ENCODE data around the gene XBP1. TPM values are rescaled to one million over a fixed set of nuclear protein-coding genes. Genes with fewer than 3 reads are reported as not detected.

Gene XBP1
- total and polyA plus RNA-seq, 2 of the 13 experiments (the other 11 are each of a cell fraction or from before 2014, with no cell fraction given) = 416 to 427 TPM

- TF ChIP-seq THAP8 (CRISPR knock-in tag; IDR thresholded peaks at IDR 0.05; ENCODE audit: borderline replicate concordance) = no peak
- TF ChIP-seq RERE (CRISPR knock-in tag; IDR thresholded peaks at IDR 0.05; ENCODE audit: low read depth) = peak; percentile 38; the same call in 1 of the 2 replicates
- TF ChIP-seq PAXIP1 (CRISPR knock-in tag; conservative IDR thresholded peaks at IDR 0.05) = peak; percentile 64
- peak; percentile 72; the same call in 1 of the 2 replicates for TF ChIP-seq ZNF205 (CRISPR knock-in tag; IDR thresholded peaks at IDR 0.05)
- TF ChIP-seq ZSCAN21 (CRISPR knock-in tag; IDR thresholded peaks at IDR 0.05; ENCODE audit: borderline replicate concordance) = no peak
- TF ChIP-seq ZNF629 (CRISPR knock-in tag; conservative IDR thresholded peaks at IDR 0.05) = 0 out of 2 replicates have a peak, but pooled peaks have one; percentile 11
- TF ChIP-seq ZNF639 (CRISPR knock-in tag; conservative IDR thresholded peaks at IDR 0.05) = peak; percentile 56; the same call in 1 of the 2 replicates
- TF ChIP-seq ZNF644 (CRISPR knock-in tag; IDR thresholded peaks at IDR 0.05; ENCODE audit: low read depth) = 0 out of 2 replicates have a peak, but pooled peaks have one; percentile 34
- peak; percentile 92 for TF ChIP-seq BHLHE40 (IDR thresholded peaks at IDR 0.05; ENCODE audit: low read length)
- TF ChIP-seq ZNF138 (CRISPR knock-in tag; IDR thresholded peaks at IDR 0.05; ENCODE audit: low read depth) = no peak
- TF ChIP-seq ZNF260 (CRISPR knock-in tag; IDR thresholded peaks at IDR 0.05; ENCODE audit: borderline replicate concordance, low read depth) = no peak
- no peak for TF ChIP-seq LCORL (IDR thresholded peaks at IDR 0.05)
- TF ChIP-seq LCORL (CRISPR knock-in tag; IDR thresholded peaks at IDR 0.05) = peak; percentile 81
- no peak for TF ChIP-seq ZNF670 (CRISPR knock-in tag; IDR thresholded peaks at IDR 0.05; ENCODE audit: borderline replicate concordance)
- TF ChIP-seq FOXJ3 (CRISPR knock-in tag; IDR thresholded peaks at IDR 0.05; ENCODE audit: borderline replicate concordance) = peak; percentile 5; the same call in 1 of the 2 replicates
- TF ChIP-seq NFIC (IDR thresholded peaks at IDR 0.05; ENCODE audit: low read length) = 0 out of 2 replicates have a peak, but pooled peaks have one; percentile 20
- TF ChIP-seq MED1 (CRISPR knock-in tag; IDR thresholded peaks at IDR 0.05) = peak; percentile 94
- 0 out of 2 replicates have a peak, but pooled peaks have one; percentile 38 for TF ChIP-seq KDM2A (CRISPR knock-in tag; IDR thresholded peaks at IDR 0.05; ENCODE audit: borderline replicate concordance, low read depth)
These were observed 1.7 kb upstream of the XBP1 start (continued) for GRCh38 chr22:28801845-28802594.

Measured in HepG2 (cell line).